IMR-90 (cell line): ENCODE results near the gene PLCL2. TPM values are rescaled to one million over a fixed set of nuclear protein-coding genes. Genes with fewer than 3 reads are reported as not detected.

Experiments
- ATAC-seq: fragments of 200-7000 bp; cut with Tn5 transposase; 2 replicates; pipeline ENCODE4 v1.9.1; 2020; ENCODE audit warnings: low read depth, mild to moderate bottlenecking, moderate library complexity
- BruUV-seq: library from RNA; stranded (reverse); fragments of 400-500 nt; replicated peaks from 2 replicates; lab custom pipeline; 2021; lab: Mats Ljungman, UMichigan
- CTCF ChIA-PET: fragments of 300-600 bp; formaldehyde crosslinking; extraction: SDS; loops from one replicate; lab custom pipeline; 2021; ENCODE audit warnings: antibody characterized with exemption; lab: Yijun Ruan, JAX
- POLR2A ChIA-PET: fragments of 300-600 bp; sonication (Branson Sonifier 250); formaldehyde crosslinking; loops from one replicate; lab custom pipeline; 2022; ENCODE audit warnings: antibody characterized with exemption; ENCODE audit not compliant: unreplicated experiment; lab: Charles Lee
- DNase-seq: peaks from one replicate; pipeline ENCODE4 v3.0.0; 2013
- H2AFZ ChIP-seq: replicated peaks from 2 replicates; pipeline ENCODE3; 2013; ENCODE audit warnings: low read length, mild to moderate bottlenecking; ENCODE audit not compliant: poor library complexity
- H2AK5ac ChIP-seq: 2 replicates; pipeline ENCODE4 v1.6.1; 2013; ENCODE audit warnings: low read depth, low read length, inconsistent platforms
- H2AK9ac ChIP-seq: replicated peaks from 2 replicates; pipeline ENCODE3; 2013; ENCODE audit warnings: mild to moderate bottlenecking, low read depth, low read length, moderate library complexity; ENCODE audit not compliant: poor library complexity
- H2BK120ac ChIP-seq: 2 replicates; pipeline ENCODE4 v1.6.1; 2013; ENCODE audit warnings: low read depth, low read length, inconsistent platforms
- H2BK15ac ChIP-seq: 3 replicates; pipeline ENCODE4 v1.6.1; 2013; ENCODE audit warnings: low read depth, low read length, inconsistent platforms
- H2BK20ac ChIP-seq: 2 replicates; pipeline ENCODE4 v1.6.1; 2013; ENCODE audit warnings: low read depth, mild to moderate bottlenecking, inconsistent platforms, low read length, moderate library complexity
- H2BK5ac ChIP-seq: 2 replicates; pipeline ENCODE4 v1.6.1; 2013; ENCODE audit warnings: mild to moderate bottlenecking, low read depth, low read length, inconsistent platforms; ENCODE audit not compliant: poor library complexity, severe bottlenecking
- H3K14ac ChIP-seq: replicated peaks from 2 replicates; pipeline ENCODE4 v1.6.1; 2013; ENCODE audit warnings: low read depth, low read length, inconsistent platforms
- H3K18ac ChIP-seq: 2 replicates; pipeline ENCODE4 v1.6.1; 2013; ENCODE audit warnings: low read depth, low read length, control low read depth
- H3K23ac ChIP-seq: 2 replicates; pipeline ENCODE4 v1.6.1; 2013; ENCODE audit warnings: low read depth, low read length, inconsistent platforms
- H3K27ac ChIP-seq: 2 replicates; pipeline ENCODE4 v1.5.1; 2013; ENCODE audit warnings: mild to moderate bottlenecking, control low read depth, low read length; ENCODE audit not compliant: insufficient read depth
- H3K27me3 ChIP-seq: 2 replicates; pipeline ENCODE4 v1.6.1; 2013; ENCODE audit warnings: low read length; ENCODE audit not compliant: control insufficient read depth, insufficient read depth
- H3K36me3 ChIP-seq: 2 replicates; pipeline ENCODE4 v1.6.1; 2013; ENCODE audit warnings: low read length, mixed read lengths; ENCODE audit not compliant: control insufficient read depth, insufficient read depth
- H3K4ac ChIP-seq: 2 replicates; pipeline ENCODE4 v1.6.1; 2013; ENCODE audit warnings: low read depth, low read length, inconsistent platforms
- H3K4me1 ChIP-seq: 2 replicates; pipeline ENCODE4 v1.6.1; 2013; ENCODE audit warnings: low read length, mixed read lengths; ENCODE audit not compliant: control insufficient read depth, insufficient read depth
- H3K4me2 ChIP-seq: 2 replicates; pipeline ENCODE4 v1.6.1; 2013; ENCODE audit warnings: low read depth, mild to moderate bottlenecking, control low read depth, low read length, moderate library complexity
- H3K4me3 ChIP-seq: 2 replicates; pipeline ENCODE4 v1.5.1; 2013; ENCODE audit warnings: low read depth, mild to moderate bottlenecking, control low read depth, low read length, moderate library complexity; ENCODE audit not compliant: insufficient read depth
- H3K56ac ChIP-seq: 2 replicates; pipeline ENCODE4 v1.6.1; 2013; ENCODE audit warnings: low read length, inconsistent platforms; ENCODE audit not compliant: insufficient read depth; ENCODE audit errors: extremely low read depth
- H3K79me1 ChIP-seq, 2 experiments: 2 replicates each; pipeline ENCODE4 v1.6.1; 2013; ENCODE audit warnings: low read length in 2 of 2, inconsistent platforms in 1 of 2, low read depth in 1 of 2
- H3K9ac ChIP-seq: 2 replicates; pipeline ENCODE4 v1.6.1; 2013; ENCODE audit warnings: low read depth, low read length, control low read depth
- H3K9me1 ChIP-seq: 2 replicates; pipeline ENCODE4 v1.6.1; 2013; ENCODE audit warnings: low read length, inconsistent platforms; ENCODE audit not compliant: insufficient read depth
- H3K9me3 ChIP-seq: 2 replicates; pipeline ENCODE4 v1.6.1; 2013; ENCODE audit warnings: low read length; ENCODE audit not compliant: control insufficient read depth, insufficient read depth
- H4K20me1 ChIP-seq: 2 replicates; pipeline ENCODE4 v1.6.1; 2013; ENCODE audit warnings: low read length, inconsistent platforms; ENCODE audit not compliant: insufficient read depth
- H4K5ac ChIP-seq: 2 replicates; pipeline ENCODE4 v1.6.1; 2013; ENCODE audit warnings: mild to moderate bottlenecking, low read depth, low read length, control low read depth
- H4K8ac ChIP-seq, 2 experiments: 2 replicates each; pipeline ENCODE4 v1.6.1; 2013; ENCODE audit warnings: low read depth in 2 of 2, low read length in 2 of 2, control low read depth in 1 of 2, inconsistent platforms in 1 of 2
- H4K91ac ChIP-seq: 2 replicates; pipeline ENCODE4 v1.6.1; 2013; ENCODE audit warnings: low read depth, low read length, inconsistent platforms; ENCODE audit not compliant: insufficient read depth
- BHLHE40 ChIP-seq: fragments of 150-350 bp; IDR thresholded peaks from 2 replicates; pipeline ENCODE4 v1.6.1; 2016; ENCODE audit warnings: mild to moderate bottlenecking, low read depth, low read length
- CEBPB ChIP-seq: IDR thresholded peaks from 2 replicates; pipeline ENCODE4 v1.6.1; 2012; ENCODE audit warnings: low read depth, low read length, improper control_type of control experiment
- CHD1 ChIP-seq: IDR thresholded peaks from 2 replicates; pipeline ENCODE4 v1.6.1; 2012; ENCODE audit warnings: low read depth, low read length, improper control_type of control experiment
- ELK1 ChIP-seq: fragments of 150-350 bp; IDR thresholded peaks from 2 replicates; pipeline ENCODE4 v1.6.1; 2016; ENCODE audit warnings: low read depth, mild to moderate bottlenecking, low read length, moderate library complexity, borderline replicate concordance
- FOS ChIP-seq: fragments of 150-350 bp; IDR thresholded peaks from 2 replicates; pipeline ENCODE4 v1.6.1; 2016; ENCODE audit warnings: low read depth, low read length
- MAZ ChIP-seq: IDR thresholded peaks from 2 replicates; pipeline ENCODE4 v1.6.1; 2012; ENCODE audit warnings: low read depth, mild to moderate bottlenecking, low read length, improper control_type of control experiment, moderate library complexity, borderline replicate concordance
- MXI1 ChIP-seq: IDR thresholded peaks from 2 replicates; pipeline ENCODE4 v1.6.1; 2012; ENCODE audit warnings: low read depth, mild to moderate bottlenecking, low read length, moderate library complexity, borderline replicate concordance
- NFE2L2 ChIP-seq: fragments of 150-350 bp; IDR thresholded peaks from 2 replicates; pipeline ENCODE4 v1.6.1; 2016; ENCODE audit warnings: low read depth, mild to moderate bottlenecking, low read length
- RAD21 ChIP-seq: IDR thresholded peaks from 2 replicates; pipeline ENCODE4 v1.6.1; 2012; ENCODE audit warnings: low read length, improper control_type of control experiment
- RCOR1 ChIP-seq: IDR thresholded peaks from 2 replicates; pipeline ENCODE4 v1.6.1; 2012; ENCODE audit warnings: mild to moderate bottlenecking, low read length, improper control_type of control experiment; ENCODE audit not compliant: insufficient replicate concordance
- RFX5 ChIP-seq: IDR thresholded peaks from 2 replicates; pipeline ENCODE4 v1.8.0; 2012; ENCODE audit warnings: low read depth, mild to moderate bottlenecking, low read length, moderate library complexity
- SMC3 ChIP-seq: fragments of 150-350 bp; IDR thresholded peaks from 2 replicates; pipeline ENCODE4 v1.6.1; 2016; ENCODE audit warnings: low read depth, mild to moderate bottlenecking, antibody characterized with exemption, low read length, moderate library complexity
- WGBS, 2 experiments: methylation state at CpG; one replicate each; pipeline versions ENCODE4 v1.1.5 to v1.1.7; 2013; ENCODE audit warnings: missing lambda C conversion rate in 2 of 2; ENCODE audit not compliant: insufficient read length in 1 of 2; ENCODE audit errors: extremely low coverage in 2 of 2; 5-methylcytosine and 5-hydroxymethylcytosine counted together
- dilution Hi-C: fragments of 300-500 bp; cut with HindIII; formaldehyde crosslinking; loops from one replicate; pipeline ENCODE4 v1.14.3; 2018; ENCODE audit warnings: low sequenced_read_pairs; ENCODE audit not compliant: unreplicated experiment
- in situ Hi-C: fragments of 300-500 bp; cut with MboI; formaldehyde crosslinking; loops from 3 replicates; pipeline ENCODE4 v1.14.3; 2019; ENCODE audit warnings: low sequenced_read_pairs, inconsistent platforms, mixed read lengths
- intact Hi-C: fragments of 100-400 bp; cut with micrococcal nuclease; formaldehyde crosslinking; loops from 2 replicates; pipeline ENCODE4 v1.10.0; 2022
- polyA plus RNA-seq, 3 experiments: library from polyadenylated mRNA; depleted of rRNA; stranded (reverse); fragments of >200 nt; gene quantifications; 2 replicates each; pipeline ENCODE4 v1.2.3, GENCODE V29; 2012; ENCODE audit warnings: low replicate concordance in 1 of 3
- total RNA-seq: library from RNA; depleted of rRNA; stranded (reverse); fragments of >200 nt; gene quantifications from 2 replicates; pipeline ENCODE4 v1.2.3, GENCODE V29; 2012
- TF ChIP-seq, protein P1 (sequence below): fragments of 150-350 bp; IDR thresholded peaks from 2 replicates; pipeline ENCODE4 v1.6.1; 2017; ENCODE audit warnings: mild to moderate bottlenecking, antibody characterized with exemption, low read length, low read depth

PLCL2 gene
- total and polyA plus RNA-seq, 2 of the 4 experiments (the other 2 are of a cell fraction) = 0.92 to 3.8 TPM

GRCh38 chr3:16960125-16960524, 75.4 kb downstream of the PLCL2 start:
- H2AK9ac ChIP-seq = no peak overlapping the region
- TF ChIP-seq ELK1 = no peak
- no peak for TF ChIP-seq BHLHE40
- TF ChIP-seq RFX5 = no peak
- TF ChIP-seq FOS = no peak
- TF ChIP-seq NFE2L2 = no peak
- no peak for TF ChIP-seq RAD21
- no peak for TF ChIP-seq MAZ
- TF ChIP-seq CHD1 = no peak
- no peak for TF ChIP-seq RCOR1
- TF ChIP-seq MXI1 = no peak
- TF ChIP-seq, protein P1, sequence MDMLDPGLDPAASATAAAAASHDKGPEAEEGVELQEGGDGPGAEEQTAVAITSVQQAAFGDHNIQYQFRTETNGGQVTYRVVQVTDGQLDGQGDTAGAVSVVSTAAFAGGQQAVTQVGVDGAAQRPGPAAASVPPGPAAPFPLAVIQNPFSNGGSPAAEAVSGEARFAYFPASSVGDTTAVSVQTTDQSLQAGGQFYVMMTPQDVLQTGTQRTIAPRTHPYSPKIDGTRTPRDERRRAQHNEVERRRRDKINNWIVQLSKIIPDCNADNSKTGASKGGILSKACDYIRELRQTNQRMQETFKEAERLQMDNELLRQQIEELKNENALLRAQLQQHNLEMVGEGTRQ = no peak
- no peak for TF ChIP-seq SMC3
- no peak for TF ChIP-seq CEBPB
- no peaks in the 10 kb centered on the region for H3K9me3 ChIP-seq
- H3K23ac ChIP-seq = no peak overlapping the region
- no peak overlapping the region for H3K27ac ChIP-seq
- H3K4ac ChIP-seq = no peak overlapping the region
- H2BK120ac ChIP-seq = no peak overlapping the region
- BruUV-seq = no TSS peak
- H4K91ac ChIP-seq = no peak overlapping the region
- no peak overlapping the region for H2BK20ac ChIP-seq
- no peak overlapping the region for H2BK15ac ChIP-seq
- H3K9me1 ChIP-seq = no peaks in the 10 kb centered on the region
- dilution Hi-C loops = no loop called here
- H3K4me2 ChIP-seq = no peak overlapping the region
- H3K79me1 ChIP-seq = no peaks in the 10 kb centered on the region
- H3K9ac ChIP-seq = no peak overlapping the region
- no peaks in the 10 kb centered on the region for H3K36me3 ChIP-seq
- H3K56ac ChIP-seq = no peak overlapping the region
- intact Hi-C loops = no loop called here
- in situ Hi-C loops = no loop called here
- no peak overlapping the region for H4K8ac ChIP-seq
- ChIA-PET POLR2A (no interaction called here), CTCF (no interaction called here)
- no peaks in the 10 kb centered on the region for H3K4me1 ChIP-seq
- H3K14ac ChIP-seq = no peak overlapping the region
- WGBS, 2 experiments = no CpG with 5 or more reads among the region's 2 CpGs
- no peak overlapping the region for H2BK5ac ChIP-seq
- H3K4me3 ChIP-seq = no peak overlapping the region
- H4K20me1 ChIP-seq = no peaks in the 10 kb centered on the region
- H2AK5ac ChIP-seq = no peak overlapping the region
- no peaks in the 10 kb centered on the region for H3K27me3 ChIP-seq
- DNase-seq (no peak), ATAC-seq (no peak)
- no peak overlapping the region for H4K5ac ChIP-seq
- H3K18ac ChIP-seq = no peak overlapping the region
- no peak overlapping the region for H2AFZ ChIP-seq
